ENCODE data around the gene RBFOX2.

DNA sequence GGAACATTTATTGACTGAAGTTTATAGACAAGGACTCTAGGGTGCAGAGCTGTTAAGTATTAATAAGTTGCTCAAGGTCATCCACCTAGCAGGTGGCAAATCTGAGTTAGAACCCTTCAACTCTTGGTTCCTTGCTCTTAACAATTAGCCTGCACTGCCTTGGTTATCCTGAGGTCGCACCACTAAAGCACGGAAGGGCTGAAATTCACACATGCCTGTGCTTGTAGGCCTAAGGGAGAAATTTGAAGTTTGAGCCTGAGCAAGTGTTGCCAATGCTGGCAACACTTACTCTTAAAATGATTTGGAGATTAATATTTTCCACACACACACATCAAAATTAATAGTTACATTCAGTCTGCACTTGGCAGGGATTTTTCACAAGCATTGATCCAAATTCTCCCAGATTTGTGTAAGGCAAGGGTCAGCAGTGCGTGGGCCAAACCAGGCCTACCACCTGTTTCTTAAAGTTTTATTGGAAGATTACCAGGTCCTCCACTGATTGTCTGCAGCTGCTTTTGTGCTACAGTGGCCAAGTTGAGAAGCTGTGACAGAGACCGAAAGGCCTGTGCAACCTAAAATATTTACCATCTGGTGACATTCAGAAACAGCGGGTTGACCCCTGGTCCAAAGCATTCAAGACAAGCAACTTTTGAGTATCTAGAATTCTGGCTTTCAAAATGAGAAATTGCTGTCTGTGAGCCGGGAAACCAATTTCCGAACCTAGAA, 294.7 kb downstream of the RBFOX2 start:
- TF ChIP-seq, protein P1, sequence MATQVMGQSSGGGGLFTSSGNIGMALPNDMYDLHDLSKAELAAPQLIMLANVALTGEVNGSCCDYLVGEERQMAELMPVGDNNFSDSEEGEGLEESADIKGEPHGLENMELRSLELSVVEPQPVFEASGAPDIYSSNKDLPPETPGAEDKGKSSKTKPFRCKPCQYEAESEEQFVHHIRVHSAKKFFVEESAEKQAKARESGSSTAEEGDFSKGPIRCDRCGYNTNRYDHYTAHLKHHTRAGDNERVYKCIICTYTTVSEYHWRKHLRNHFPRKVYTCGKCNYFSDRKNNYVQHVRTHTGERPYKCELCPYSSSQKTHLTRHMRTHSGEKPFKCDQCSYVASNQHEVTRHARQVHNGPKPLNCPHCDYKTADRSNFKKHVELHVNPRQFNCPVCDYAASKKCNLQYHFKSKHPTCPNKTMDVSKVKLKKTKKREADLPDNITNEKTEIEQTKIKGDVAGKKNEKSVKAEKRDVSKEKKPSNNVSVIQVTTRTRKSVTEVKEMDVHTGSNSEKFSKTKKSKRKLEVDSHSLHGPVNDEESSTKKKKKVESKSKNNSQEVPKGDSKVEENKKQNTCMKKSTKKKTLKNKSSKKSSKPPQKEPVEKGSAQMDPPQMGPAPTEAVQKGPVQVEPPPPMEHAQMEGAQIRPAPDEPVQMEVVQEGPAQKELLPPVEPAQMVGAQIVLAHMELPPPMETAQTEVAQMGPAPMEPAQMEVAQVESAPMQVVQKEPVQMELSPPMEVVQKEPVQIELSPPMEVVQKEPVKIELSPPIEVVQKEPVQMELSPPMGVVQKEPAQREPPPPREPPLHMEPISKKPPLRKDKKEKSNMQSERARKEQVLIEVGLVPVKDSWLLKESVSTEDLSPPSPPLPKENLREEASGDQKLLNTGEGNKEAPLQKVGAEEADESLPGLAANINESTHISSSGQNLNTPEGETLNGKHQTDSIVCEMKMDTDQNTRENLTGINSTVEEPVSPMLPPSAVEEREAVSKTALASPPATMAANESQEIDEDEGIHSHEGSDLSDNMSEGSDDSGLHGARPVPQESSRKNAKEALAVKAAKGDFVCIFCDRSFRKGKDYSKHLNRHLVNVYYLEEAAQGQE (IDR thresholded peaks at IDR 0.05; ENCODE audit: insufficient read depth in 1 of 2, low read depth in 2 of 2, low read length in 1 of 2): no peak
- no peak for TF ChIP-seq POLR2AphosphoS5 (IDR thresholded peaks at IDR 0.05; ENCODE audit: low read depth, low read length)

All from Panc1 (cell line).